Stimulated activated CD8-positive, alpha-beta memory T cell treated with anti-CD3 and anti-CD28 coated beads, Interleukin-4, amount 100 ng/mL, for 48 hours (primary cell): ENCODE measurements around the gene GALNT10.

ENCODE experiments used
- DNase-seq: peaks from one replicate; pipeline ENCODE4 v3.0.0-alpha.2; 2020

The GALNT10 gene

DNA sequence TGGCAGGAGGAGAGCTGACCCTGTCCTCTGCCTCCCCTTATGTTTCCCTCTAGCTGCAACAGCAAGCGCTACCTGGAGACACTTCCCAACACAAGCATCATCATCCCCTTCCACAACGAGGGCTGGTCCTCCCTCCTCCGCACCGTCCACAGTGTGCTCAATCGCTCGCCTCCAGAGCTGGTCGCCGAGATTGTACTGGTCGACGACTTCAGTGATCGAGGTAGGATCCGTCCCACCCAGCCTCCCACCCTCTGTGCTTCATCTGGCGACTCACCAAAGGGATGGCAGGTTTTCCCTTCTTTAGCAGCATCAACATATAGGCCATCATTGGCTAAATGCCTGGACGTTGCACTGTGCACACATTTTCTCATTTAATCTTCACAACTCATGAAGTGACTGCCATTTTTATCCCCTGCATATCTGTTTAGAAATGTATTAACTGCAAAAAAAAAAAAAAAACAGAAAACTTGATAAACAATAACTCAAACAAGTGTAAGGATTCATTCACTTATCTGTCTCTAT, 139.0 kb downstream of the GALNT10 start:
- no peak for DNase-seq

DNA sequence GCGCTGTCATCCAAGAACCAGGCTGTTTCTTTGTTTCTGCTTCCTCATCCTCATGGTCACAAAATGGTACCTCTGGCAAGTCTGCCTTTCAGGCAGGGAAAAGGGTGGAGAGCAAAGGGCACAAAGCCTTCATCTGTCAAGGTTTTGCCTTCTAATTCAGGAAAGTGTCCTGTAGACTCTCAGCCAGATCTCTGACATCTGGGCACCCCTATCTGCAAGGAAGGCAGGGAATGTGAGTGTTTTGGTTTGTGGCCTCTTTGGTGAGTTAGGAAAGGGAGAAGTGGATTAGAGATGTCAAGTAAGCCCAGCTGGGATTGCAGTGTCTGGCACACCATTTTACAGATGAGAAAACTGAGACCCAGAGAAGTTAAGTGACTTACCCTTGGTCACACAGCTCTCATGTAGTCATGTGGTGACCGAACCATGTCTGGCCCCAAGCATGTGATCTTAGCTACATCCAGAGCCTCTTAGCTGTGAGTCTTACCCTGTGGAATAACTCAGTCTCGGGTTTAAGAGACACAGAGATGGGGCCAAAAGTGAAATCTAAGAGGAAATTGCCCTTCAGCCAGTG, 139.6 kb downstream of the GALNT10 start:
- no peak for DNase-seq

DNA sequence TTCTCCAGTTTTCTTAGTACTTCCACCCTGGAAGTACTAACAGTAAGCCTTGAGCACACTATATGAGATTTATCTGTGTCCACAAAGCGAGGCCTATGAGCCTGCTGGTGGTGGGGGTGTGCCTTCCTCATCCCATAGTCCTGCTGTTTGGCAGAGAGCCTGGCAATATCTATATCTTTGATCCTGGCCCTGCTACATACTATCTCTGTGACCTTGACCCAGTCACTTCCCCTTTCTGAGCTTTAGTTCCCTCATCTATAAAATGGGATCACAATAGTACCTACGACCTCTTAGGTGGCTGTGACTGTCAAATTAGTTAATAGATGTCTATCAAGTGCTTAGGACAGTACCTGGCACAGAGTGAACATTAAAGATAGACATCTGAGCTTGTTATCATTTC, 140.7 kb downstream of the GALNT10 start:
- DNase-seq = no peak

DNA sequence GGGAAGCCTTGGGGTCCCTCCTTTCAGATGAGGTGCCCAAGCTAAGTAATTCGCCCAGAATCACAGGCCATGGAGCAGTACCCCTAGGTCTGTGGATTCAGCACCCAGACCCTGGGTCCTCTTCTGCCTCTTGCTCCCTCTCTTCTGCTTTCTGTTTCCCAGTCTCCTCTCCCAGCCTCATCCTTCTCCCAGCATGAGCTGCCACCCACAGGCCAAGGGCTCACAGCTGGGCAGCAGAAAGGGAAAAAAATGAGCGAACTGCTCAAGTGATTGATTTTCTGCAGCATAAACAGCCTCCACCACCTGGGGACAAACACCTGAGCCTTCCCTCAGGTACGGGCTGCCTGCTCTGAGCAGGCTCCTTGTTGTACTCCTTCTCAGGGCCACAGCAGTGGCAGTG, 141.4 kb downstream of the GALNT10 start:
- no peak for DNase-seq

DNA sequence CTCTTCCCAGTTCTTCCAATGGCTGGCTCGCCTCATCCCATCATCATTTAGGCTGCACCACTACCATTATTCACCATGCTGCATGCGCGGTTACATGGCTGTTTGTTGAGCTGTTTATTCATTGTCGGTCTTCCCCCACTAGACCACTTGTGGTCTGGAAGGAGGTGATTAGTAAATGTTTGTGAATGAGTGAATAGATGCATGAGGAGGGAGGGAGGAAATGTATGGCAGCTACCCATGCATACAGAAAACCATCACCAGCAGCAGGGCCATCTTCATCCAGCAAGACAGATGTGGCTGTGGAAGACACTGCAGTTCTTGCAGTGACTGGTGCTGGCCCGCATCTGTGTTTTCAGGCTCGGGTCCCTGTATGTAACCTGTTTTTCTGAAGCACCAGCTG, 141.9 kb downstream of the GALNT10 start:
- no peak for DNase-seq

DNA sequence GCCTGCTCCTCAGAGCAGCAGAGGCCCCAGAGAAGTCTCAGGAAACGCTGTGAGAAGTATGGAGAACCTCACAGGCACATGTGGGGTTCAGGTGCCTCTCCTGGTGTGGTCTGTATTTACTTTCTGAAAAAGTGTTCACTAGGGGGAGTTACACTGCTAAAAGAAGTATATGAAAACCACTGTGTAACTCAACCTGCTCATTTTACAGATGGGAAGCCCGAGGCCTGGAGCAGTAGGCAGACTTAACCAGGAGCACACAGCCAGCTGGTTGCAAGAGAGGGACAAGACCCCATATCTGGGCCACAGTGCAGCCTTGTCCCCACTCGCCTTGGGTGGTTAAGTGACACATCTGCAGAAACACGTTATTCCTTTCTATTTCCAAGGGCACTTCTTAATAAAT, 142.5 kb downstream of the GALNT10 start:
- no peak for DNase-seq

DNA sequence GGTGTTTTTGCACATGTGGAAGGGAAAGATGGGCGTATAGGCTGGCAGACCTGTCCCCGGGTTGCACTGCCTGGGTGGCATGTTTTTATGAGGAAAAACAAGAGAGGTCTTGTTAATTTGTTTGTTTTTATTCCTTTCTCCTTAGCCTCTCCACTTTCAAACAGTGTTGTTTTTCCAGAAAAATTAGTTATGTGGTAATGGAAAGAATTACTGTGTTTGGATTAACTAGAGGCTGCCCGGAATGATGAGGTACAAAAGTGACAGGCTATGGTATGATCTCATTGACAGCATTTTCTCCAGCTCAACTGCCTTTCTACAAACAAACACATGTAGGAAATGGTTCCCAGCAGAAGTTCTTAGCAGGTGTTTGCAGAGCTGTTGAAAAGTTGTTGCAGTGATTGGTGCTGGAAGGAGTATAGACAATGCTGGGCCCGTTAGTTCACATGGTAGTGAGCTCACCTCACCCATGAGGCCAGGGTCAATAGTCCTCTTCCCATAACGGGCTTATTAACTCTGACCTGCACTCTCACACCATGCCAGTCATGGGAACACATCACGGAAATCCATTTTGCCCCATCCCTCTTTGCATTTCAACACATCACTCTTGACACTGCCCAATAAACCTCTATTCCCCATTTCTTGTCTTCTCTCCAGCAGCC, 144.0 kb downstream of the GALNT10 start:
- DNase-seq = no peak

DNA sequence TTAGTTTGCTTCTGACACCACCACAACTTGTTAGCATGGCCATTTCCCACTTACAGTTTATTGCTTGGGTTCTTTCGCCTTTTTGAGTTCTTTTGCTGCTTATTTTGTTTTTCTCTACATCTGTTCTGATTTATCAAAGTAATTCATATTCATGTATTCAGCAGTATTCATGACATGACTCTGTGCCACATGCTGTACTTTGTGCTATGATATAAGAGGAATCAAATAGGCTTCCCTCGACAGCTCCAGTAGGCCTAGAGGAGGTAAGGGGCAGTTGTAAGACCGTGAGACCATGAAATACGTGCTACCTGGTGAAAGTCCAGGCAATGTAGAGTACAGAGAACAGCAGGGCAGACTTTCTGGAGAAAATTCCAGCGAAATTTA, 144.5 kb downstream of the GALNT10 start:
- DNase-seq = no peak

DNA sequence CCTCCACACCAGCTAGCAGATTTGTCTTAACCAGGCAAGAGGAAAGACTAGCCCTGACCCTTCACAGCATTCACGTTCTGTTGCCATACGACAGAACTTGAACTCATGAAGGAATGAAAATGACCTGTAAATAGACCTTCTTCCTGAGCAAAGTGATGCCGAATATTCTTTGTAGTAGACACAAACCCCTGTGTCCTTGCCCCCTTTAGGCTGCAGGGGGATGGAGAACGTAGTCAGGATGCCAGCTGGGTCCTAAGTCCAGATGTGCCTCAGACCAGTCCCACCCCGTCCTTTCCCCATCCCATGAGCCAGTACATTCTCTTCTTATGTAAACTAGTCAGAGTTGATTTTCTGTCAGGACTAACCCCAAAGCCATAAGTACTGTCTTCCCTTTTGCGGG, 151.1 kb downstream of the GALNT10 start:
- DNase-seq = no peak

DNA sequence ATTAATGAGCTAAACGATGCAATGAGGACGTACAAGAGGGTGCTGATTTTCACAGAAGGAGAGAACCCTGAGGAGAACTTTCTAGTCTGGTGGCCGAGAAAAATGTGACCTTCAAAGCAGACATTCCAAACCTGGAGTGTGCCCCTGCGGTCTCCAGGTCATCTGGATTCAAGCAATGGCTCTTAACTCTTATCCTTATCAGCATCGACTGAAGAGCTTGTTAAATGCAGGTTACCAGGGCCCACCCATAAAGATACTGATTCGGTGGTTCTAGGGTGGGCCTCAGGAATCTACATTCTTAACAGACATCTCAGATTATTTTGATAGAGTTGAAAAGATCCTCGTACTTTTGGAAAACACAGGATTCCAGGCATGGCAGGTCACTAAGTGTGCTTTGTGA, 151.7 kb downstream of the GALNT10 start:
- DNase-seq = no peak

DNA sequence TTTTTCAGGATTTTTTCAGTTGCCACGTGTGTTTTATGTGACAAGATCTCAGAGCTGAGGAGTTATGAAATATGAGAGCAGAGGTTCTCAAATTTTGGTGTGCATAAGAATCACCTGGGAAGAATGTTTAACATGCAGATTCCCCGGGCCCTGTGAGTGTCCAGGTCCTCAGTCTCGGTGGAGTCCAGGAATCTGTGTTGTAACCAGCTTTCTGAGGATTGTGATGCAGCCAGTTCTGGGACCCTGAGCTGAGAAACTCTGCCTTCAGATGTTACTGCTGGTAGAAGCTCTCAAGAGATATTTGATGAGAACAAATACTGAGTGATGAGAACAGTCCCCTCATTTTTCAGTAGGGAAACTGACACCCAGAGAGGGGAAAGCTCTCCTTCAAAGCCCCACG, 152.4 kb downstream of the GALNT10 start:
- no peak for DNase-seq

DNA sequence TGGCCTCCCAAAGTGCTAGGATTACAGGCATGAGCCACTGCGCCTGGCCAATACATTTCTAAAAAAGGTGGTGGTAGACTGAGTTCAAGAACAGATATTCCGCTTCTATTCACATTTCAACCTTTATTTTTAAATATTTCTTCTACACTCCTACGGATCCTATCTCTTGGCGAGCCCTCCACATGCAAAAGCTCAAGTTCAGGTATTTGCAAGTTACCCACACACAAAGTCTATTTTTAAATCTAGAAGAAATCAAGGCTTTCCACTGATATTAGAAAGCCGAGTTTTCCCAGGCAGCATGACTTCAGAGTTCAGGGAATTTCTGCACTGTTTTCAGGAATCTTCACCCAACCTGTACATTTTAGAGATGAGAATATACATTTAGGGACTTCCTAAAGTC, 153.9 kb downstream of the GALNT10 start:
- no peak for DNase-seq

DNA sequence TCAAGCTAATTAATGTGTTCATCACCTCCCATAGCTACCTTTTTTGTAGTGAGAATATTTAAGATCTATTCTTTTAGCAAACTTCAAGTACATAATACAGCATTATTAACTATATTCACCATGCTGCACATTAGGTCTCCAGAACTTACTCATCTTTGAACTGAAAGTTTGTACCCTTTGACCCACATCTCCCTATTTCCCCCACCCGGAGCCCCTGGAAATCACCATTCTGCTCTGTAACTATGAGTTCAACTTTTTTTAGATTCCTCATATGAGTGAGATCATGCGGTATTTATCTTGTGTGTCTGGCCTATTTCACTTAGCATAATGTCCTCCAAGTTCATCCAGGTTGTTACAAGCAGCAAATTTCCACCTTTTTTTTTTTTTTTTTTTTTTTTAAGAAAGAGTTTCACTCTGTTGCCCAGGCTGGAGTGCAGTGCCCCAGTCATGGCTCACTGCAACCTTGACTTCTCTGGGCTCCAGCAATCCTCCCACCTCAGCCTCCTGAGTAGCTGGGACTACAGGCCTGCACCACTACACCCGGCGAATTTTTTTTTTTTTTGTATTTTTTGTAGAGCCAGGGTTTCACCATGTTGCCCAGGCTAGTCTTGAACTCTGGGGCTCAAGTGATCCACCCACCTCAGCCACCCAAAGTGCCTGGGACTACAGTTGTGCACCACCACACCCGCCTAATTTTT, 154.9 kb downstream of the GALNT10 start:
- no peak for DNase-seq

DNA sequence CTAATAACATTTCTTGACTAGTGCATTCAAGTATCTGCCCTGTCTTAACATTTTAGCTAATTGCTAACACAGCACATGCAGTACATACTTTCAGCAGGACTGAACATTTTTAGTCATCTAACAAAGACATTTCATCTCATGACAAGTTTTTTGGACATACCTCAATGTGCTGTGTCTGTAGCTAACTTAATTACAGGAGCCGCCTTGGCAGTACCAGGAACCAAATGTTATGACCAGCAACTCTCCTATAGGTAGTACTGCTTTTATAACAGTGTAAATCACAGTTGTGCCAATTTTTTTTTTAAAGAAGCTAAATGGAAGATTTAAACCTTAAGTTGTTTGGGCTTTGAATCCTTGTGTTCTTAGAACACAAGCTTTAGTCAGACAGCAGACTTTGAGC, 155.9 kb downstream of the GALNT10 start:
- DNase-seq = no peak

DNA sequence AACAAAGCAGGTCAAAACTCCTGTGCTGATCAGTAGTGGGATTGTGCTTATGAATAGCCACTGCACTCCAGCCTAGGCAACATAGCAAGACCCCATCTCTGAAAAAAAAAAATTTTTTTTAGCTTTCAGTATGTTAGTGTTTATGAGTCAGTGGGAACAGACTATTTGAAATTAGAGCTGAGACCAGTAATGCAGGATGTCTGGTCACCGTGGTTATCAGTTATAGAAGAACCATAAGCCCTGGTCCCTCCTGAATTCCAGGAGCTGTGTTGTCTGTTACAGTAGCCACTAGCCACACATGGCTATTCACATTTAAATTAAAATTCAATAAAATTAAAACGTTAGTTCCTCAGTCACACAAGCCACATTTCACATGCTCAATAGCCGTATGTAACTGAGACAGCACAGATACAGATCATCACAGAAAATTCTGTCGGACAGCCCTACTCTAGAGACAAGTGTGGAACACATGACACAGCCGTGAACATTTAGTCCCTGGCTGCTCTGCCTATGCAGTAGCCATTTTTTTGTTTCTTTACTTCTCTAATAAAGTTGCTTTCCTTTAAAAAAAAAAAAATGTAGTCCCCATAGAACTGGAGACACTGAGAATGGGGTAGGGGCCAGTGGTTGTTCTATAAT, 159.2 kb downstream of the GALNT10 start:
- no peak for DNase-seq

DNA sequence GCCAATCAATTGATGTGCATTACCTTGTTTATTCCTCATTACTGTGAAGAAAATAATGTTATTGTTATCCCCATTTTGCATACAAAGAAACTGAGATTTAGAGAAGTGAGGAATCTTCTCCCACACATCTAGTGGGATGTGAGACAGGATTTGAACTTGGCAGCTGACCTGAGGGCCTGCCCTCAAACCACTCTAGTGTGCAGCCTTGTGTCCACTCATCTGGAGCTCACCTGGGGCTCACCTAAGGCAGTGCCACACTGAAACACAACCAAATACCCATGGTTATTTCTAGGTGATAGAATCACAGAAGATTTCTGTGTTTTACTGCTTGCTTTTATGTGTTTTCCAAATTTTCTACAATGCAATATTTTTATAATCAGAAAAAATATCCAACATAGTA, 160.6 kb downstream of the GALNT10 start:
- no peak for DNase-seq

DNA sequence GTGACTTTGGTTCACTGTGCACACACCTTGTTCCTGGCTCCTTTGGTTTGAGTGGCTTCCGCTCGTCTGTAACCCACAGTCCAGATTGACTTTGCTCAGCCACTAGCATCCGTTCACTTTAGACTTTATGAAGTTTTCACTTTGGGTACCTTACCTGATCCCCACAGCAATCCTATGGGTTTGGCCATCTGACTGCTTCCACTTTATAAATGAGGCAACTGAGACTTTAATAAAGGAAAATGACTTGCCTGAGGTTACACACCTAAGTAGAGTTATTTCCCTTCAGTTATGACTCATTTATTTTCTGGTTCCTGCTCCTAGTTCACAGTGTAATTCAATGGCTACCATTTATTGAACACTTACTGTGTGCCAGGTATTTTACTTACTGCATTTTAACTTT, 161.0 kb downstream of the GALNT10 start:
- no peak for DNase-seq

DNA sequence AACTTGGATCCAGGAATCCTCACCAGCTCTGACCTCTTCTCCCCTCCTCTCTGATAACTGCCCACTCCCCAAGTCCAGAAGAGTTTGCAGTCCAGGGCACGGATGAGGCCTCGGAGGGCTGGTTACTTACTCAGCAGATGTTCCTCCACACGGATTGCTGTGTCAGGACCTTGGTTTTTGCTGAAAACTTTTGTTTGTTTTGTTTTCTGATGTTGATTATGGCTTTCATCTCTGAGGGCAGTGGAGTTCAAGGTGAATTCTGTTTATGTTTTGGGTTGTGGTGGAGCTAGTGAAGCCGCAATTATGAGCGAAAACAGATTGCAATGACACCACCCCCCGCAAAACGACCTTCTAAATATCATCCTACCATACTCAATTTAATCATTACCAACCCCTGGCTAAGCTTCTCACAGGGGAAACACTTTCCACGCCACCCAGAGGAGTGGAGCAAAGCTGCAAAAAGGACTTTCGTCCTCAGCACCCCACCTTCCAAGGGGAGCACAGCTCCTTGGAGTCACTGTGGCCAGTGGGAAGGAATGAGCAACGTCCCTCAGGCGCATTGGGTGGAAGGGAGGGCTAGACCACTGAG, 162.5 kb downstream of the GALNT10 start:
- DNase-seq = no peak

DNA sequence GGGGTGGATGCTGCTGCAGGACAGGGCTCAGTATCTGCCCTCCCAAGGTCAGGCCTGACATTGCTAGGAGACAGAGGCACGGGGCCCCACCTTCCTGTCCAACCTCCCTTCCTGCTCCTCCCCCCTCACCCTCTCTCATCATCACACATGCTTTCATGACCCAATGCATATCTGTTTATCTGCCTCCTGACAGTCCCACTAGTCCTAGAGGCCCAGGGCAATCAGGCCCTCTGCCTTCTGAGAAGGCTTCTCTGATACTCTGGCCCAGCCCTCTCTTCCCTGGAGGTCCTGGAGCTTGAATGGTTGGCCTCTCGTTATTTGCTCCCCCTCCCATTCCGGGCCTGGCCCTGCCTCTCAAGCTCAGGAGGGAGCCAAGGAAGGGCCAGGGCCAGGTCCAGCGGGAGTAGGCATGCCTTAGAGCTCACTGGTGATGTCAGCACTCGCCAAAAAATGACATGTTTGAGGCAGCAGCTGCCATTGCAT, 164.6 kb downstream of the GALNT10 start:
- no peak for DNase-seq

DNA sequence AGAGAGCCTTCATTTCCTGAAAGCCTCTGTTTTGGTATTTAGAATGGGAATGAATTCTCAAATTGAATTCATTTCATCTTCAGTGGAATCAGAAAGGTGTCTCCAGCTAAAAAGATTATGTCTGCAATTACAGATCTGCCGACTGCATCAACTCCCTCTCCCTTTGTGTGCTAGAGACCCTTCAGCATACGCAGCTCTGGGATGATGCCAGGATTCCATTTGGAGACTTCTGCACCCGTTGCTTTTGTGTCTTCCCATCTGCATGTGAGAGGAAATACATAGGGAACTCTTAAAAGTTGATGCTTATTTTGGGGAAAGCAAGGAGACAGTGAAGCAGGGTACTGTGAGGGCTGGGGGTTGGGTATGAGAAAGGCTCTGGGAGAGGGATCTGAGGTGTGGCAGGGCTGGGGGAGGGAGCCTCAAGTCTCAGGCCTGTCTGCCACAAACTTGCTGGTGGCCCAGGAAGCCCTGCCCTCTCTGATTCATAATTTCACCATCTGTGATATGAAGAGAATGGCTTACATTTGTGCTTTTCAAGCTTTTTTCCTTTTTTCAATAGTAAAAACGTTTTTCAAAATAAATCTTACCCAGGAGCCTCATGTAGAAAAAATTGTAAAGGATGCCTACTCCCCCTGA, 165.6 kb downstream of the GALNT10 start:
- DNase-seq = no peak

DNA sequence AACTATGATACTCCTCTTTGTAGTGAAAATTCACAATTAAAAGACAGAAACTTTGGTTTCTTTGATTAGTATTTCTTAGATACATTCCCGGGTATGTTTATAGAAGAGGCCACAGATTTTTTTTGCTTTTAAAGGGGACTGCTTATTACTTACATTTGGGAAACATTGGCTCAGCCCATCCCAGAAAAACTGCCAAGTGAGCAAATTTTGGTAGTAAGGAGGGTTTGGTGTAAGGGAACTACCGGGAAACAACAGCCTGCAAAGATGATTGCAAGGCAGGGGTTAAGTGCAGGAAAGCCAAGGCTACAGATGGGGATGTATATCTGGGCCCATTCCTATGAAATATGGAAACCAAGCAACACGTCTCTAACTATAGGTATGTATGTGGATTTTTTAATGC, 166.4 kb downstream of the GALNT10 start:
- DNase-seq = no peak

DNA sequence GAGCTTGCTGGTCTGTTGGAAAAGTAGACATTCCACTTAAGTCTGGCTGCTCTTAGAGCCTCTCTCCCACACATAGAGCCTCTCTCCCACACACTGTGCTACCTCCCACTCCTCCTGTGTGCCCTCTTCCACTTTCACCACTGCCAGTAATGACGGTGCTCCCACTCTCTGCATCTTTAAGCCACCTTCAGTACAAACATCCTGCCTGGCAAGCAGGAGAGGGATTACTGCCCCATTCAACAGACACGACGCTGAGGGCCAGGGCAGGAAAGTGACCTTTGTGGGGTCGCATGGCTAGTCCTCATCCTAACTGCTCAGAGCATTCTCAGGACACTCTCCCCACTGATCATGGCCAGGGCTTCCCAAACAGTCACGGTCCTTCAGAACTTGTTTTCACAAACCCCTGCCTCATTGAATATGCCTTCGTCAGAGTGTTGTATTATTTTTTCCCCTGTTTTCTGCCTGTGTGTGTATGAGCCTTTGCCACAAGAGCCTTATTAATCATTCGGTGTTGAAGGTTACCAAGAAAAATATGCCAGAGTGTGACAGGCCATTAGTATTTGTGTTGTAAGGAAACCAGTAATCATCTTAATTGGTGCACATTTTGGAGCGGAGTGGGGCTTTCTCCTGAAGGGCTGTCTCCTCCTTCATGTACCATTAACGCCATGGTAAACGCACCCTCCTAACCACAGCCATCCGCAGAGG, 168.1 kb downstream of the GALNT10 start:
- no peak for DNase-seq
